Right lobe of liver (tissue), 6 donors: Measurements from ENCODE around the gene ADPRS. TPM values are rescaled to one million over a fixed set of nuclear protein-coding genes. Genes with fewer than 3 reads are reported as not detected.

Experiments
- ATAC-seq, 4 donors: fragments of 200-7000 bp; cut with Tn5 transposase; one replicate each; pipeline ENCODE4 v1.9.1; 2020; ENCODE audit warnings: mild to moderate bottlenecking in 4 of 4, moderate library complexity in 4 of 4
- DNase-seq, 3 donors: peaks; one replicate each; pipeline ENCODE4 v3.0.0-alpha.2; 2020
- H3K27ac ChIP-seq, 3 donors: fragments of 200-600 bp; one replicate each; pipeline ENCODE4 v1.8.0; 2022
- H3K27me3 ChIP-seq, 2 donors: fragments of 200-600 bp; one replicate each; pipeline ENCODE4 v1.8.0; 2022
- H3K36me3 ChIP-seq, 4 donors: fragments of 200-600 bp; sonication (generic) in 1 of 4; one replicate each; pipeline versions ENCODE4 v1.5.1 to v1.8.0; 2017 to 2022; ENCODE audit warnings: control low read depth in 1 of 4
- H3K4me1 ChIP-seq, 4 donors: fragments of 200-600 bp; sonication (generic) in 1 of 4; one replicate each; pipeline versions ENCODE4 v1.5.1 to v1.8.0; 2017 to 2022; ENCODE audit warnings: control low read depth in 1 of 4
- H3K4me3 ChIP-seq, 3 donors: fragments of 200-600 bp; one replicate each; pipeline ENCODE4 v1.8.0; 2022
- H3K9me3 ChIP-seq, 4 donors: fragments of 200-600 bp; sonication (generic) in 1 of 4; one replicate each; pipeline versions ENCODE4 v1.5.1 to v1.8.0; 2017 to 2022; ENCODE audit warnings: control low read depth in 1 of 4
- CTCF ChIP-seq, 4 donors: fragments of 200-600 bp in 3 of 4; fragments of 450-650 bp in 1 of 4; IDR thresholded peaks; one replicate each; pipeline versions ENCODE4 v1.5.1 to v1.8.0; 2016 to 2022; ENCODE audit warnings: antibody characterized with exemption in 4 of 4, mild to moderate bottlenecking in 2 of 4
- POLR2A ChIP-seq: fragments of 450-650 bp; IDR thresholded peaks from one replicate; pipeline ENCODE4 v1.6.1; 2017; ENCODE audit warnings: antibody characterized with exemption, mild to moderate bottlenecking
- whole genome bisulfite sequencing: methylation state at CpG from one replicate; pipeline ENCODE4 v1.1.6; 2018; ENCODE audit warnings: low coverage, low lambda C conversion rate; ENCODE audit not compliant: insufficient coverage; ENCODE audit errors: missing lambda C conversion rate; 5-methylcytosine and 5-hydroxymethylcytosine counted together
- intact Hi-C, 2 donors: fragments of 100-400 bp; cut with DNase I; formaldehyde crosslinking; loops; one replicate each; pipeline versions ENCODE4 v1.11.2 to v1.14.1; 2022
- total RNA-seq, 6 experiments: library from RNA; depleted of rRNA in 2 of 6; stranded (reverse); fragments of >200 nt in 2 of 6; fragmentation: NEBNext Ultra II Directional in 3 of 6; extraction: Animal tissue kit (Norgen Biotek cat#: 25700) in 3 of 6; gene quantifications; one replicate each; pipeline versions ENCODE4 v1.1.0 to v1.2.4, GENCODE V29; 2016 to 2023
- donor health status: DM: no; HTN: yes; CAD: no.
- donor health status: DM: no; HTN: no; CAD: no.
- donor health status: DM: no; HTN: no; CAD: no.
- donor health status: DM: no; HTN: yes; CAD: no.
- donor health status: DM: no; HTN: yes; CAD: no.

The ADPRS gene
- total RNA-seq, 6 experiments from 2014 or later = 9.1 to 30.7 (median 14.9) TPM

- TF ChIP-seq CTCF (IDR thresholded peaks at IDR 0.05) (no peak), POLR2A (no peak)
- no peak overlapping the region for H3K4me3 ChIP-seq
- DNase-seq (no peak), ATAC-seq (peak in 1 of 4 donors; percentile 24)
- H3K36me3 ChIP-seq = no peaks in the 10 kb centered on the region
- H3K27ac ChIP-seq = no peak overlapping the region
- intact Hi-C loops = no loop called here
- 54% methylated on average over 2 of the region's 9 CpGs for WGBS
- no peaks in the 10 kb centered on the region for H3K9me3 ChIP-seq
- H3K27me3 ChIP-seq = no peaks in the 10 kb centered on the region
- H3K4me1 ChIP-seq = no peaks in the 10 kb centered on the region
These were observed 18.7 kb downstream of the ADPRS start for GRCh38 chr1:36107394-36107793.

- Histone ChIP-seq H3K4me3 (no peak overlapping the region), H3K9me3 (no peaks in the 10 kb centered on the region), H3K36me3 (no peaks in the 10 kb centered on the region), H3K27me3 (no peaks in the 10 kb centered on the region), H3K27ac (no peak overlapping the region), H3K4me1 (no peaks in the 10 kb centered on the region)
- DNase-seq = no peak
- TF ChIP-seq CTCF (IDR thresholded peaks at IDR 0.05) = no peak
- no peak for TF ChIP-seq POLR2A
- intact Hi-C loops = no loop called here
- WGBS = 80% methylated on average over 1 of the region's 14 CpGs
- no peak for ATAC-seq
These were observed 19.6 kb downstream of the ADPRS start for GRCh38 chr1:36108314-36108713.

GRCh38 chr1:36109041-36109679 is 20.5 kb downstream of the ADPRS start:
- peak in 1 of 4 donors; percentile 19 for ATAC-seq
- Histone ChIP-seq H3K27ac (no peak overlapping the region), H3K36me3 (no peaks in the 10 kb centered on the region), H3K9me3 (no peaks in the 10 kb centered on the region), H3K4me1 (no peaks in the 10 kb centered on the region), H3K4me3 (no peak overlapping the region), H3K27me3 (no peaks in the 10 kb centered on the region)
- intact Hi-C loops = no loop called here
- TF ChIP-seq CTCF (IDR thresholded peaks at IDR 0.05) (no peak), POLR2A (no peak)
- WGBS = 56% methylated on average over 7 of the region's 11 CpGs
- no peak for DNase-seq

GRCh38 chr1:36111151-36111550 is 22.5 kb downstream of the ADPRS start:
- no peaks in the 10 kb centered on the region for H3K9me3 ChIP-seq
- intact Hi-C loops = no loop called here
- no peaks in the 10 kb centered on the region for H3K4me1 ChIP-seq
- DNase-seq (no peak), ATAC-seq (no peak)
- no peak overlapping the region for H3K27ac ChIP-seq
- H3K27me3 ChIP-seq = no peaks in the 10 kb centered on the region
- no peak overlapping the region for H3K4me3 ChIP-seq
- H3K36me3 ChIP-seq = no peaks in the 10 kb centered on the region
- TF ChIP-seq CTCF (IDR thresholded peaks at IDR 0.05) (no peak), POLR2A (no peak)
- 60% methylated on average over 4 of the region's 4 CpGs for WGBS
